GM23338 (cell line): ENCODE results near the gene CARMIL1.

Source experiments
- CREB1 ChIP-seq: fragments of 250-450 bp; sonication (Bioruptor Pico); IDR thresholded peaks from 2 replicates; pipeline ENCODE4 v1.5.0; 2020; ENCODE audit warnings: low read depth, mild to moderate bottlenecking, moderate library complexity
- EZH2 ChIP-seq: fragments of 200-600 bp; sonication (generic); IDR thresholded peaks from one replicate; pipeline ENCODE4 v1.8.0; 2017; ENCODE audit warnings: antibody characterized with exemption, mild to moderate bottlenecking, low read depth; ENCODE audit not compliant: unreplicated experiment
- EZH2phosphoT487 ChIP-seq: fragments of 200-600 bp; sonication (generic); IDR thresholded peaks from one replicate; pipeline ENCODE4 v1.8.1; 2018; ENCODE audit warnings: antibody characterized with exemption; ENCODE audit not compliant: unreplicated experiment
- JUNB ChIP-seq: IDR thresholded peaks from one replicate; pipeline ENCODE4 v1.6.1; 2016; ENCODE audit warnings: antibody characterized with exemption; ENCODE audit not compliant: unreplicated experiment
- NANOG ChIP-seq: IDR thresholded peaks from 2 replicates; pipeline ENCODE4 v1.6.1; 2016; ENCODE audit warnings: antibody characterized with exemption, borderline replicate concordance
- POLR2AphosphoS5 ChIP-seq: IDR thresholded peaks from 2 replicates; pipeline ENCODE4 v1.6.1; 2016; ENCODE audit warnings: antibody characterized with exemption, low read depth
- STAT1 ChIP-seq: IDR thresholded peaks from one replicate; pipeline ENCODE4 v1.6.1; 2016; ENCODE audit warnings: antibody characterized with exemption; ENCODE audit not compliant: unreplicated experiment
- ZNF114 ChIP-seq: fragments of 250-450 bp; sonication (Bioruptor Pico); IDR thresholded peaks from 2 replicates; pipeline ENCODE4 v1.5.0; 2020; ENCODE audit warnings: mild to moderate bottlenecking, moderate library complexity
- ZNF331 ChIP-seq: fragments of 250-450 bp; sonication (Bioruptor Pico); IDR thresholded peaks from 2 replicates; pipeline ENCODE4 v1.5.0; 2020; ENCODE audit warnings: low read depth, mild to moderate bottlenecking, moderate library complexity
- TF ChIP-seq, protein P1 (sequence below), 2 experiments: fragments of 200-600 bp in 1 of 2; sonication (generic) in 1 of 2; conservative IDR thresholded peaks; 2 replicates each; pipeline versions ENCODE4 v1.5.1 to v1.6.1; 2016 to 2017; ENCODE audit warnings: antibody characterized with exemption in 2 of 2, low read depth in 2 of 2, mild to moderate bottlenecking in 2 of 2, moderate library complexity in 1 of 2
- TF ChIP-seq, protein P2 (sequence below): fragments of 250-450 bp; sonication (Bioruptor Pico); IDR thresholded peaks from 2 replicates; pipeline ENCODE4 v1.5.0; 2020; ENCODE audit warnings: mild to moderate bottlenecking, moderate library complexity
- TF ChIP-seq, protein P3 (sequence below): IDR thresholded peaks from one replicate; pipeline ENCODE4 v1.6.1; 2018; ENCODE audit warnings: antibody characterized with exemption; ENCODE audit not compliant: unreplicated experiment
- TF ChIP-seq, protein P4 (sequence below): IDR thresholded peaks from 2 replicates; pipeline ENCODE4 v1.6.1; 2016; ENCODE audit warnings: antibody characterized with exemption

DNA sequence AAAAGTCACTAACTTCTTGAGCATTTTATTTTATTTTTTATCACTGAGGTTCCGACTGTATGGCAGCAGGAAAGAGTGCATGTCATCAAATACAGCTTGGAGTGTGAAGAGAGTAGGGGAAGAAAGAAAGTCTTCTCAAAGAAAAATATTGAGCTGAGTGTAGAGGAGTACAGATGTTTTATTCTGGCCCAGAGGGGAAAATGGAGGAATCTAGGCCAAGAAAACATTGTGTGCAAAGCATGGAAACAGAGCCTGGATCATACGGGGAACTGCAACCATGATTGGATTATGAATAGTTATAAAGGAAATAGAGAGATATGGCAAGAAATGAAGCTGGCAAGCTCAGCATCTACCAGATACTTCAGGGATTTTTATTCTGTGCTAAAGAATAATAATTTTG, 268.6 kb downstream of the CARMIL1 start:
- TF ChIP-seq POLR2AphosphoS5 (no peak), EZH2 (no peak), CREB1 (CRISPR knock-in tag) (no peak), EZH2phosphoT487 (no peak), STAT1 (no peak), NANOG (no peak), ZNF114 (no peak), ZNF331 (CRISPR knock-in tag) (no peak), JUNB (no peak)
- TF ChIP-seq, protein P1, sequence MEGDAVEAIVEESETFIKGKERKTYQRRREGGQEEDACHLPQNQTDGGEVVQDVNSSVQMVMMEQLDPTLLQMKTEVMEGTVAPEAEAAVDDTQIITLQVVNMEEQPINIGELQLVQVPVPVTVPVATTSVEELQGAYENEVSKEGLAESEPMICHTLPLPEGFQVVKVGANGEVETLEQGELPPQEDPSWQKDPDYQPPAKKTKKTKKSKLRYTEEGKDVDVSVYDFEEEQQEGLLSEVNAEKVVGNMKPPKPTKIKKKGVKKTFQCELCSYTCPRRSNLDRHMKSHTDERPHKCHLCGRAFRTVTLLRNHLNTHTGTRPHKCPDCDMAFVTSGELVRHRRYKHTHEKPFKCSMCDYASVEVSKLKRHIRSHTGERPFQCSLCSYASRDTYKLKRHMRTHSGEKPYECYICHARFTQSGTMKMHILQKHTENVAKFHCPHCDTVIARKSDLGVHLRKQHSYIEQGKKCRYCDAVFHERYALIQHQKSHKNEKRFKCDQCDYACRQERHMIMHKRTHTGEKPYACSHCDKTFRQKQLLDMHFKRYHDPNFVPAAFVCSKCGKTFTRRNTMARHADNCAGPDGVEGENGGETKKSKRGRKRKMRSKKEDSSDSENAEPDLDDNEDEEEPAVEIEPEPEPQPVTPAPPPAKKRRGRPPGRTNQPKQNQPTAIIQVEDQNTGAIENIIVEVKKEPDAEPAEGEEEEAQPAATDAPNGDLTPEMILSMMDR (conservative IDR thresholded peaks at IDR 0.05; ENCODE audit: low read depth in 2 of 2) = no peak
- TF ChIP-seq, protein P2, sequence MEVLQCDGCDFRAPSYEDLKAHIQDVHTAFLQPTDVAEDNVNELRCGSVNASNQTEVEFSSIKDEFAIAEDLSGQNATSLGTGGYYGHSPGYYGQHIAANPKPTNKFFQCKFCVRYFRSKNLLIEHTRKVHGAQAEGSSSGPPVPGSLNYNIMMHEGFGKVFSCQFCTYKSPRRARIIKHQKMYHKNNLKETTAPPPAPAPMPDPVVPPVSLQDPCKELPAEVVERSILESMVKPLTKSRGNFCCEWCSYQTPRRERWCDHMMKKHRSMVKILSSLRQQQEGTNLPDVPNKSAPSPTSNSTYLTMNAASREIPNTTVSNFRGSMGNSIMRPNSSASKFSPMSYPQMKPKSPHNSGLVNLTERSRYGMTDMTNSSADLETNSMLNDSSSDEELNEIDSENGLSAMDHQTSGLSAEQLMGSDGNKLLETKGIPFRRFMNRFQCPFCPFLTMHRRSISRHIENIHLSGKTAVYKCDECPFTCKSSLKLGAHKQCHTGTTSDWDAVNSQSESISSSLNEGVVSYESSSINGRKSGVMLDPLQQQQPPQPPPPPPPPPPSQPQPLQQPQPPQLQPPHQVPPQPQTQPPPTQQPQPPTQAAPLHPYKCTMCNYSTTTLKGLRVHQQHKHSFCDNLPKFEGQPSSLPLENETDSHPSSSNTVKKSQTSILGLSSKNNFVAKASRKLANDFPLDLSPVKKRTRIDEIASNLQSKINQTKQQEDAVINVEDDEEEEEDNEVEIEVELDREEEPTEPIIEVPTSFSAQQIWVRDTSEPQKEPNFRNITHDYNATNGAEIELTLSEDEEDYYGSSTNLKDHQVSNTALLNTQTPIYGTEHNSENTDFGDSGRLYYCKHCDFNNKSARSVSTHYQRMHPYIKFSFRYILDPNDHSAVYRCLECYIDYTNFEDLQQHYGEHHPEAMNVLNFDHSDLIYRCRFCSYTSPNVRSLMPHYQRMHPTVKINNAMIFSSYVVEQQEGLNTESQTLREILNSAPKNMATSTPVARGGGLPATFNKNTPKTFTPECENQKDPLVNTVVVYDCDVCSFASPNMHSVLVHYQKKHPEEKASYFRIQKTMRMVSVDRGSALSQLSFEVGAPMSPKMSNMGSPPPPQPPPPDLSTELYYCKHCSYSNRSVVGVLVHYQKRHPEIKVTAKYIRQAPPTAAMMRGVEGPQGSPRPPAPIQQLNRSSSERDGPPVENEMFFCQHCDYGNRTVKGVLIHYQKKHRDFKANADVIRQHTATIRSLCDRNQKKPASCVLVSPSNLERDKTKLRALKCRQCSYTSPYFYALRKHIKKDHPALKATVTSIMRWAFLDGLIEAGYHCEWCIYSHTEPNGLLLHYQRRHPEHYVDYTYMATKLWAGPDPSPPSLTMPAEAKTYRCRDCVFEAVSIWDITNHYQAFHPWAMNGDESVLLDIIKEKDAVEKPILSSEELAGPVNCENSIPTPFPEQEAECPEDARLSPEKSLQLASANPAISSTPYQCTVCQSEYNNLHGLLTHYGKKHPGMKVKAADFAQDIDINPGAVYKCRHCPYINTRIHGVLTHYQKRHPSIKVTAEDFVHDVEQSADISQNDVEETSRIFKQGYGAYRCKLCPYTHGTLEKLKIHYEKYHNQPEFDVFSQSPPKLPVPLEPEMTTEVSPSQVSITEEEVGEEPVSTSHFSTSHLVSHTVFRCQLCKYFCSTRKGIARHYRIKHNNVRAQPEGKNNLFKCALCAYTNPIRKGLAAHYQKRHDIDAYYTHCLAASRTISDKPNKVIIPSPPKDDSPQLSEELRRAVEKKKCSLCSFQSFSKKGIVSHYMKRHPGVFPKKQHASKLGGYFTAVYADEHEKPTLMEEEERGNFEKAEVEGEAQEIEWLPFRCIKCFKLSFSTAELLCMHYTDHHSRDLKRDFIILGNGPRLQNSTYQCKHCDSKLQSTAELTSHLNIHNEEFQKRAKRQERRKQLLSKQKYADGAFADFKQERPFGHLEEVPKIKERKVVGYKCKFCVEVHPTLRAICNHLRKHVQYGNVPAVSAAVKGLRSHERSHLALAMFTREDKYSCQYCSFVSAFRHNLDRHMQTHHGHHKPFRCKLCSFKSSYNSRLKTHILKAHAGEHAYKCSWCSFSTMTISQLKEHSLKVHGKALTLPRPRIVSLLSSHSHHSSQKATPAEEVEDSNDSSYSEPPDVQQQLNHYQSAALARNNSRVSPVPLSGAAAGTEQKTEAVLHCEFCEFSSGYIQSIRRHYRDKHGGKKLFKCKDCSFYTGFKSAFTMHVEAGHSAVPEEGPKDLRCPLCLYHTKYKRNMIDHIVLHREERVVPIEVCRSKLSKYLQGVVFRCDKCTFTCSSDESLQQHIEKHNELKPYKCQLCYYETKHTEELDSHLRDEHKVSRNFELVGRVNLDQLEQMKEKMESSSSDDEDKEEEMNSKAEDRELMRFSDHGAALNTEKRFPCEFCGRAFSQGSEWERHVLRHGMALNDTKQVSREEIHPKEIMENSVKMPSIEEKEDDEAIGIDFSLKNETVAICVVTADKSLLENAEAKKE = no peak
- TF ChIP-seq, protein P3, sequence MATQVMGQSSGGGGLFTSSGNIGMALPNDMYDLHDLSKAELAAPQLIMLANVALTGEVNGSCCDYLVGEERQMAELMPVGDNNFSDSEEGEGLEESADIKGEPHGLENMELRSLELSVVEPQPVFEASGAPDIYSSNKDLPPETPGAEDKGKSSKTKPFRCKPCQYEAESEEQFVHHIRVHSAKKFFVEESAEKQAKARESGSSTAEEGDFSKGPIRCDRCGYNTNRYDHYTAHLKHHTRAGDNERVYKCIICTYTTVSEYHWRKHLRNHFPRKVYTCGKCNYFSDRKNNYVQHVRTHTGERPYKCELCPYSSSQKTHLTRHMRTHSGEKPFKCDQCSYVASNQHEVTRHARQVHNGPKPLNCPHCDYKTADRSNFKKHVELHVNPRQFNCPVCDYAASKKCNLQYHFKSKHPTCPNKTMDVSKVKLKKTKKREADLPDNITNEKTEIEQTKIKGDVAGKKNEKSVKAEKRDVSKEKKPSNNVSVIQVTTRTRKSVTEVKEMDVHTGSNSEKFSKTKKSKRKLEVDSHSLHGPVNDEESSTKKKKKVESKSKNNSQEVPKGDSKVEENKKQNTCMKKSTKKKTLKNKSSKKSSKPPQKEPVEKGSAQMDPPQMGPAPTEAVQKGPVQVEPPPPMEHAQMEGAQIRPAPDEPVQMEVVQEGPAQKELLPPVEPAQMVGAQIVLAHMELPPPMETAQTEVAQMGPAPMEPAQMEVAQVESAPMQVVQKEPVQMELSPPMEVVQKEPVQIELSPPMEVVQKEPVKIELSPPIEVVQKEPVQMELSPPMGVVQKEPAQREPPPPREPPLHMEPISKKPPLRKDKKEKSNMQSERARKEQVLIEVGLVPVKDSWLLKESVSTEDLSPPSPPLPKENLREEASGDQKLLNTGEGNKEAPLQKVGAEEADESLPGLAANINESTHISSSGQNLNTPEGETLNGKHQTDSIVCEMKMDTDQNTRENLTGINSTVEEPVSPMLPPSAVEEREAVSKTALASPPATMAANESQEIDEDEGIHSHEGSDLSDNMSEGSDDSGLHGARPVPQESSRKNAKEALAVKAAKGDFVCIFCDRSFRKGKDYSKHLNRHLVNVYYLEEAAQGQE = no peak
- TF ChIP-seq, protein P4, sequence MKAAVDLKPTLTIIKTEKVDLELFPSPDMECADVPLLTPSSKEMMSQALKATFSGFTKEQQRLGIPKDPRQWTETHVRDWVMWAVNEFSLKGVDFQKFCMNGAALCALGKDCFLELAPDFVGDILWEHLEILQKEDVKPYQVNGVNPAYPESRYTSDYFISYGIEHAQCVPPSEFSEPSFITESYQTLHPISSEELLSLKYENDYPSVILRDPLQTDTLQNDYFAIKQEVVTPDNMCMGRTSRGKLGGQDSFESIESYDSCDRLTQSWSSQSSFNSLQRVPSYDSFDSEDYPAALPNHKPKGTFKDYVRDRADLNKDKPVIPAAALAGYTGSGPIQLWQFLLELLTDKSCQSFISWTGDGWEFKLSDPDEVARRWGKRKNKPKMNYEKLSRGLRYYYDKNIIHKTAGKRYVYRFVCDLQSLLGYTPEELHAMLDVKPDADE = no peak
